B cell (primary cell): ENCODE measurements around the gene CPED1. TPM values are rescaled to one million over a fixed set of nuclear protein-coding genes. Genes with fewer than 3 reads are reported as not detected.

Experiments
- ATAC-seq: fragments of 200-7000 bp; cut with Tn5 transposase; one replicate; pipeline ENCODE4 v1.10.0; 2021; ENCODE audit warnings: low read depth, mild to moderate bottlenecking, moderate number of reproducible peaks, moderate library complexity
- CTCF ChIA-PET: fragments of 350-600 bp; sonication (Branson Sonifier 250); formaldehyde crosslinking; loops from one replicate; lab custom pipeline; 2021; ENCODE audit warnings: antibody characterized with exemption, inconsistent platforms; lab: Charles Lee
- POLR2A ChIA-PET: fragments of 350-600 bp; sonication (Branson Sonifier 250); formaldehyde crosslinking; loops from one replicate; lab custom pipeline; 2021; ENCODE audit warnings: antibody characterized with exemption; lab: Charles Lee
- DNase-seq: peaks from one replicate; pipeline ENCODE4 v3.0.0; 2013
- H2AFZ ChIP-seq: 2 replicates; pipeline ENCODE4 v1.6.1; 2012; ENCODE audit warnings: mild to moderate bottlenecking, low read depth, low read length; ENCODE audit not compliant: insufficient read depth, poor library complexity, severe bottlenecking
- H3K27ac ChIP-seq, 2 donors: 1 replicate in 1 of 2; 2 replicates in 1 of 2; pipeline ENCODE4 v1.5.1; 2012 to 2013; ENCODE audit warnings: low read length in 2 of 2, mild to moderate bottlenecking in 2 of 2, moderate library complexity in 1 of 2
- H3K27me3 ChIP-seq, 4 experiments: fragments of 200-600 bp in 1 of 4; sonication (generic) in 1 of 4; replicated peaks in 1 of 4; 1 replicate in 2 of 4; 2 replicates in 2 of 4; pipeline versions ENCODE4 v1.6.1 to v1.7.0; 2013 to 2016; ENCODE audit warnings: low read length in 3 of 4, mild to moderate bottlenecking in 2 of 4, mixed read lengths in 1 of 4, moderate library complexity in 1 of 4; ENCODE audit not compliant: insufficient read depth in 4 of 4, control insufficient read depth in 3 of 4; ENCODE audit errors: control extremely low read depth in 1 of 4
- H3K36me3 ChIP-seq, 2 experiments: replicated peaks in 1 of 2; 1 replicate in 1 of 2; 2 replicates in 1 of 2; pipeline versions ENCODE4 v1.6.1 to v1.7.1; 2013; ENCODE audit warnings: low read length in 1 of 2; ENCODE audit not compliant: insufficient read depth in 2 of 2, control insufficient read depth in 1 of 2; ENCODE audit errors: control extremely low read depth in 1 of 2, extremely low read depth in 1 of 2
- H3K4me1 ChIP-seq, 2 donors: fragments of 200-600 bp in 1 of 2; sonication (generic) in 1 of 2; 1 replicate in 1 of 2; 2 replicates in 1 of 2; pipeline versions ENCODE4 v1.5.1 to v1.6.1; 2013 to 2017; ENCODE audit warnings: low read length in 2 of 2; ENCODE audit not compliant: control insufficient read depth in 2 of 2, insufficient read depth in 2 of 2
- H3K4me2 ChIP-seq: replicated peaks from 2 replicates; pipeline ENCODE3; 2012; ENCODE audit warnings: mild to moderate bottlenecking, low read depth, low read length; ENCODE audit not compliant: poor library complexity, severe bottlenecking
- H3K4me3 ChIP-seq, 5 experiments: fragments of 200-600 bp in 1 of 5; sonication (generic) in 1 of 5; 1 replicate in 3 of 5; 2 replicates in 2 of 5; pipeline versions ENCODE4 v1.5.1 to v1.7.0; 2011 to 2016; ENCODE audit warnings: low read length in 4 of 5, mild to moderate bottlenecking in 4 of 5, low read depth in 2 of 5, control low read depth in 1 of 5, moderate library complexity in 1 of 5; ENCODE audit not compliant: insufficient read depth in 1 of 5; ENCODE audit errors: control extremely low read depth in 1 of 5, extremely low read depth in 1 of 5
- H3K79me2 ChIP-seq: fragments of 200-600 bp; sonication (generic); one replicate; pipeline ENCODE4 v1.6.0; 2016; ENCODE audit warnings: low read length; ENCODE audit not compliant: control insufficient read depth, insufficient read depth
- H3K9ac ChIP-seq: fragments of 200-600 bp; sonication (generic); 2 replicates; pipeline ENCODE4 v1.6.1; 2017; ENCODE audit warnings: mild to moderate bottlenecking, low read length, moderate library complexity
- H3K9me3 ChIP-seq, 3 donors: one replicate each; pipeline versions ENCODE4 v1.6.1 to v1.7.1; 2013; ENCODE audit warnings: low read length in 2 of 3; ENCODE audit not compliant: control insufficient read depth in 2 of 3, insufficient read depth in 1 of 3; ENCODE audit errors: control extremely low read depth in 1 of 3
- H4K20me1 ChIP-seq: 2 replicates; pipeline ENCODE4 v1.6.0; 2012; ENCODE audit warnings: mild to moderate bottlenecking, low read length; ENCODE audit not compliant: insufficient read depth, control insufficient read depth, poor library complexity, severe bottlenecking
- H3K27ac Mint-ChIP-seq: one replicate; pipeline ENCODE4 v1.8.0; 2021; ENCODE audit warnings: mixed read lengths
- H3K27me3 Mint-ChIP-seq: one replicate; pipeline ENCODE4 v1.8.0; 2021; ENCODE audit warnings: mixed read lengths
- H3K4me1 Mint-ChIP-seq: one replicate; pipeline ENCODE4 v1.8.0; 2021; ENCODE audit warnings: mixed read lengths
- H3K4me3 Mint-ChIP-seq: one replicate; pipeline ENCODE4 v1.8.0; 2021; ENCODE audit warnings: mixed read lengths
- H3K9me3 Mint-ChIP-seq: one replicate; pipeline ENCODE4 v1.8.0; 2022; ENCODE audit warnings: mixed read lengths; ENCODE audit not compliant: insufficient read depth
- CTCF ChIP-seq: fragments of 200-600 bp; IDR thresholded peaks from one replicate; pipeline ENCODE4 v1.8.0; 2022; ENCODE audit warnings: antibody characterized with exemption, mild to moderate bottlenecking
- EZH2 ChIP-seq: IDR thresholded peaks from 2 replicates; pipeline ENCODE4 v1.6.1; 2012; ENCODE audit warnings: borderline replicate concordance, low read depth, mild to moderate bottlenecking, moderate library complexity, low read length; ENCODE audit not compliant: insufficient read depth, poor library complexity, severe bottlenecking
- WGBS: methylation state at CpG from one replicate; pipeline ENCODE4 v1.1.5; 2013; ENCODE audit warnings: missing lambda C conversion rate; ENCODE audit not compliant: insufficient coverage; 5-methylcytosine and 5-hydroxymethylcytosine counted together
- intact Hi-C: fragments of 100-400 bp; cut with micrococcal nuclease; formaldehyde crosslinking; loops from one replicate; pipeline ENCODE4 v1.10.0; 2022
- polyA plus RNA-seq: library from polyadenylated mRNA; depleted of rRNA; stranded (reverse); fragments of >200 nt; gene quantifications from 2 replicates; pipeline ENCODE4 v1.2.3, GENCODE V29; 2012
- total RNA-seq, 2 donors: library from RNA; stranded (reverse); fragments of 120-200 nt in 1 of 2; gene quantifications; 1 replicate in 1 of 2; 2 replicates in 1 of 2; pipeline versions ENCODE4 v1.2.3 to v1.2.4, GENCODE V29; 2013 to 2022

CPED1 gene
- total and polyA plus RNA-seq, 2 donors (not counting 1 experiment from before 2014, with no cell fraction given), result 0.44 to 3.8 TPM

- DNase-seq (no peak), ATAC-seq (no peak)
- Histone ChIP-seq H2AFZ (peak overlapping the region; percentile 62), H3K27ac (peak overlapping the region; percentile 68 to 74), H3K79me2 (no peaks in the 10 kb centered on the region), H3K4me1 (peaks cover 24 to 26% of the 10 kb centered on the region in 2 donors), H3K4me2 (peak overlapping the region; percentile 38), H4K20me1 (no peaks in the 10 kb centered on the region), H3K9me3 (peaks cover 0 to 4% (median 1%) of the 10 kb centered on the region in 3 donors), H3K27me3 (no peaks in the 10 kb centered on the region), H3K4me3 (no peak overlapping the region), H3K9ac (peak overlapping the region; percentile 2), H3K36me3 (no peaks in the 10 kb centered on the region)
- no peak overlapping the region for H3K4me3 Mint-ChIP-seq
- intact Hi-C loops, result no loop called here
- no peaks in the 10 kb centered on the region for H3K27me3 Mint-ChIP-seq
- ChIA-PET CTCF (interaction anchor here (0.6 to 1.0 kb wide), 2 partner anchors 12 to 184 kb away, joined by 3 read pairs; no protein-coding TSS in a partner anchor), POLR2A (no interaction called here)
- TF ChIP-seq CTCF, result no peak
- TF ChIP-seq EZH2, result no peak
- WGBS, result 80% methylated on average over 1 of the region's 9 CpGs
- no peaks in the 10 kb centered on the region for H3K9me3 Mint-ChIP-seq
- peaks cover 45% of the 10 kb centered on the region for H3K4me1 Mint-ChIP-seq
- peak overlapping the region; percentile 87 for H3K27ac Mint-ChIP-seq
These were observed 313.1 kb downstream of the CPED1 start for GRCh38 chr7:121301446-121302213.

DNA sequence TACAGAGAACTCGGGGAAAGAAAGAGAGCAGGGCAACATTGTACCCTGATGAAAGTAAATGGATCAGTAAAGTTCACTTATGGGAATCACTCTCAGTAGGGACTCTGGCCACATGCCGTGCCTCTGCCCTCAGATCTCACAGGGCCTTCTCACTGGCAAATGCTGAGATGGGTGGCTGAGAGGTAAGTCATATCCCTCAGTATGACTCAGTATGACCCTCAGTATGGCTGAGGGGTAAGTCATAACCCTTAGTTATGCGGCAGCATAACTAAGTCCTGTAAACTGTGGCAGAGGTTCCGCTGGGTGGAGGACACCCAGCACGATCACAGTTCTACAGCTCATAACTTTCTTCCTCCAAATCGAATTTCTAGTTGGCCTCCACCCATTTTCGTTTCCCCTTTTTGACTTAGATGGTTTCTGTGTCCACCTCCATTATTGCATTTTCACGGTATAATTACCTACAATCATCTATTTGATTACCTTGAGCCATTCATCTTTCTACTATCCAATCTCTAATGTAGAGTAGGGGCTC is 313.8 kb downstream of the CPED1 start:
- intact Hi-C loops, result no loop called here
- H3K4me3 ChIP-seq, result peak overlapping the region in 1 of 5 experiments; percentile 19
- peaks cover 50% of the 10 kb centered on the region for H3K4me1 Mint-ChIP-seq
- ChIA-PET POLR2A (no interaction called here), CTCF (interaction anchor here (0.6 to 1.0 kb wide), 3 partner anchors 11 to 185 kb away, joined by 3 read pairs; no protein-coding TSS in a partner anchor)
- no peaks in the 10 kb centered on the region for H3K27me3 Mint-ChIP-seq
- no peak for TF ChIP-seq EZH2
- TF ChIP-seq CTCF, result no peak
- H2AFZ ChIP-seq, result peak overlapping the region; percentile 62
- peaks cover 0 to 4% (median 1%) of the 10 kb centered on the region in 3 donors for H3K9me3 ChIP-seq
- no peaks in the 10 kb centered on the region for H3K27me3 ChIP-seq
- peak; percentile 68 for DNase-seq
- WGBS, result 58% methylated on average over 4 of the region's 8 CpGs
- peak overlapping the region; percentile 87 for H3K27ac Mint-ChIP-seq
- H3K79me2 ChIP-seq, result no peaks in the 10 kb centered on the region
- H3K36me3 ChIP-seq, result no peaks in the 10 kb centered on the region
- peak overlapping the region; percentile 18 for H3K9ac ChIP-seq
- H3K4me3 Mint-ChIP-seq, result peak overlapping the region; percentile 50
- no peaks in the 10 kb centered on the region for H3K9me3 Mint-ChIP-seq
- H3K4me1 ChIP-seq, result peaks cover 24 to 26% of the 10 kb centered on the region in 2 donors
- ATAC-seq, result peak; percentile 88
- peak overlapping the region; percentile 38 for H3K4me2 ChIP-seq
- H4K20me1 ChIP-seq, result no peaks in the 10 kb centered on the region
- H3K27ac ChIP-seq, result peak overlapping the region; percentile 68 to 74
